Measurements from ENCODE around the gene ZSWIM5.

- no peak for TF ChIP-seq HOXC10 (CRISPR knock-in tag; IDR thresholded peaks at IDR 0.05)
- TF ChIP-seq ZNF571 (tag by site-specific recombination; IDR thresholded peaks at IDR 0.05) = no peak
- no peak for TF ChIP-seq CTCF (tag by site-specific recombination; IDR thresholded peaks at IDR 0.05)
Observed at GRCh38 chr1:45238846-45239245, 32.4 kb upstream of the ZSWIM5 start.

All from HEK293 (cell line).